ENCODE results near the gene NME3.

- TF ChIP-seq REST (IDR thresholded peaks at IDR 0.05) (no peak), ZBTB33 (IDR thresholded peaks at IDR 0.05) (no peak), CTCF (IDR thresholded peaks at IDR 0.05; ENCODE audit: low read depth, low read length, missing input control) (no peak), RAD21 (IDR thresholded peaks at IDR 0.05) (no peak), FOXA1 (IDR thresholded peaks at IDR 0.05) (no peak), GABPA (IDR thresholded peaks at IDR 0.05 in 1 of 2, conservative IDR thresholded peaks at IDR 0.05 in 1 of 2) (no peak), YY1 (IDR thresholded peaks at IDR 0.05) (no peak)
These were observed 50.0 kb downstream of the NME3 start for GRCh38 chr16:1721372-1721771.
